NCI-H2107 (cell line): ENCODE results near the gene SERINC3.
"Not testable (repeated sequence)": the region's sequence is repeated elsewhere in the genome, so short reads cannot be mapped to it uniquely, and the experiment has no call there.

Experiments
- DNase-seq: peaks from one replicate; lab custom pipeline; 2025; lab: John Stamatoyannopoulos, UW

Gene SERINC3

DNA sequence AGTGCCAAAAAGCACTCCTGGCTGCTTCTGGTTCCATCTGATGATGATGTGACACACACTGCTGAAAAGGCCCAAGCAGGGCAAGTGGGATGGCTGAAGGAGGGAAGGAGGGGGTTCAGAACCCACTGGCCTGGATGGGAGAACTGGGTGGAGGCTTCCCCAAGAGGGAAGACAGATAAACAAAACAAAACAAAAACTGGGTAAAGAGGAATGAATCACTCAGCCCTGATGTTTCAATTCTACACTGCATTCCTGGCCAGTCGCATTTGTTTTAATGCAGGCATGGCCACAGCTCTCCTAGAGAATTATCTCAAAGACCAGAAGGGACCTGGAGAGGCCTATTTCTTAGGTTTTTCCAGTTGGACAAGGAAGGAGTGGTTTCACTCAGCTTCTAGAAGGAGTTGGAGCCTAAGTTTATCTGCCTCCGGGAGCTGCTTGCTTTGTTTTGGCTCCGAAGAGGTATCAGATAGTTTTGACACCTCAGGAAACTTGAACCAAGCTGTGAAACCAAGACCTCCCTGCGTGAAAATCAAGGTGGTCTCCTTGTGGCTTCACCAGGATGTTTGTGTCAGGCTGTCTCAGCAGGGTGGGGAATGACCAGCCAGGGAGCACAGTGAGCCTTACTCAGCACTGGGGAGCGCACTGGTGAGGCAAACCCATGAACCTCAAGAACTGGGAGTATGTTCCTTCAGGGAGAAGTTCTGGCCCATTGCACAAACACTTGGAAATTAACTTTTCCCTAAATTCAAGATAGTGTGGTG, 30.1 kb downstream of the SERINC3 start:
- no peak for DNase-seq

- no peak for DNase-seq
These were observed 31.9 kb downstream of the SERINC3 start for GRCh38 chr20:44489931-44490330.

DNA sequence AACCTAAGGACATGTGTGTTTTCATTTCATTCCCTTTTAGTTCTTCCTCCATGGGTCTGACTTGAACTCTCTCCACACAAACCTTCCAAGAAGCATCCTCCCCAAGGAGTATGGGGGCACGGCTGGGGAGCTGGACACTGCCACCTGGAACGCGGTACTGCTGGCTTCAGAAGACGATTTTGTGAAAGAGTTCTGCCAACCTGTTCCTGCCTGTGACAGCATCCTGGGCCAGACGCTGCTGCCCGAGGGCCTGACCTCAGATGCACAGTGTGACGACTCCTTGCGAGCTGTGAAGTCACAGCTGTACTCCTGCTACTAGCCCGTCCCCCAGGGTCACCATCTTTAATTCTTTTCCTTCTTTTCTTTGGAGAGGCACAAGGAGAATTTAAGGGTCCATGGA, 32.6 kb downstream of the SERINC3 start:
- DNase-seq: no peak

GRCh38 chr20:44488551-44488950, 33.3 kb downstream of the SERINC3 start:
- no peak for DNase-seq

DNA sequence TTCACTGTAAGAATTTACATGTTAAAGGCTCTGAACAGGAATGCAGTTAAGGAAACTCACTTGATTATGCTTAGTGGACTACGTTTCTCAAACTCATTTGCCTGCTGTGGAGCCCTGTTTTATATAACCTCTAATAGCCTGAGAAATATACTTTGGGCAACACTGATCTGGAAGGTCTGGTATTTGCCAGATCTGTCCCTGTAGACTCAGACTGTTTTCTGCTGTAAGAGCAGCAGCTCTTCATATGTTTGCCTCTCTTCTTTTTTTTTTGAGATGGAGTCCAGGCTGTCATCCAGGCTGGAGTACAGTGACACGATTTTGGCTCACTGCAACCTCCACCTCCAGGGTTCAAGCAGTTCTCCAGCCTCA, 36.1 kb downstream of the SERINC3 start:
- no peak for DNase-seq

GRCh38 chr20:44485078-44485829, 36.6 kb downstream of the SERINC3 start:
- no peak for DNase-seq

GRCh38 chr20:44483112-44483511, 38.8 kb downstream of the SERINC3 start:
- no peak for DNase-seq

GRCh38 chr20:44481719-44482416, 40.0 kb downstream of the SERINC3 start:
- DNase-seq: no peak

DNA sequence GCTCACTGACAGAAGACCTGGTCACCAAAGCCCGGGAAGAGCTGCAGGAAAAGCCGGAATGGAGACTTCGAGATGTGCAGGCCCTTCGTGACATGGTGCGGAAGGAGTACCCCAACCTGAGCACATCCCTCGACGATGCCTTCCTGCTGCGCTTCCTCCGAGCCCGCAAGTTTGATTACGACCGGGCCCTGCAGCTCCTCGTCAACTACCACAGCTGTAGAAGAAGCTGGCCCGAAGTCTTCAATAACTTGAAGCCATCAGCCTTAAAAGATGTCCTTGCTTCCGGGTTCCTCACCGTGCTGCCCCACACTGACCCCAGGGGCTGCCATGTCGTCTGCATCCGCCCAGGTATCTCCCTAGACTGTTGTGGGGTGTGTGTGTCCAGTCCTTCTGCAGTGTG, 41.8 kb downstream of the SERINC3 start:
- DNase-seq: no peak

- no peak for DNase-seq
These were observed 42.2 kb downstream of the SERINC3 start for GRCh38 chr20:44479643-44480042.

GRCh38 chr20:44478206-44478605, 43.7 kb downstream of the SERINC3 start:
- DNase-seq: no peak

- no peak for DNase-seq
These were observed 44.7 kb downstream of the SERINC3 start for GRCh38 chr20:44477151-44477550.

GRCh38 chr20:44475694-44476560, 45.9 kb downstream of the SERINC3 start, which contains the start of gene TTPAL:
TSS of gene TTPAL (plus strand) at chr20:44475874. CDS start at chr20:44480000, 4,126 bp downstream.
- DNase-seq: peak; percentile 20

DNA sequence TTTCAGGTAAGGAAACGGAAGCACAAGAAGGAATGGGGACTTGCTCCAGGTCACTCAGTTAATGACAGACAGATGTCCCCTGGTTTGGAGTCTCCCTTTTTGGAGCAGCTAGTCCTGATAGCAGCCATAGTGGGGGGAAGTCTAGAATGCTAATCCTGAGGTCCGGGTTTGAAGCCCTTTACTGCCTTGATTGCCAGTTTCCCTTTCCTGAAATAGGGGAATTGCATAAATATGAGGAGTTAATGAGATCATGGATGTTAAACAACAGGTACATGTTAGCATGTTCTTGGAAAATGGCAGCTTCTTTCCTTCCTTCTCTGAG, 46.5 kb downstream of the SERINC3 start:
- DNase-seq: no peak

GRCh38 chr20:44472283-44472682, 49.6 kb downstream of the SERINC3 start:
- not testable (repeated sequence) for DNase-seq

- DNase-seq: no peak
These were observed 50.4 kb downstream of the SERINC3 start for GRCh38 chr20:44471481-44471882.

DNA sequence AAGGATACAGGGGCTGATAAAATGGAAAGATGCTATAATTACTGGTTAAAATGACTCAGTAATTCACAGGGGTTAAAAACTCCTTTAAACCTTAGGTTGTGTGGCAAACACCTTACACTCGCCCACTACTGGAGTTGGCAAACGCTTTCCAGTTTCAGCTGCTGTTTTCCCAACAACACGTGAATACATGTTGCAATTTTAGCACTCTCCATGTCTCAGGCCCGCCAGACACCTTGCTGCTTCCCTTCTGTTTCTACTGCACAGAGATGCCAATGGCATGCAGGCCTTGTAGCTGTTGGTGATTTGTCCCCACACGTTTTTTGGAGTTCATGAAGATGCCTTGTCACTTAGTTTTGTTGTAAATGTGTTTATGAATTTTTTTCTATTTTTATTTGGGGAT, 51.5 kb downstream of the SERINC3 start:
- no peak for DNase-seq

- DNase-seq: no peak
These were observed 53.7 kb downstream of the SERINC3 start for GRCh38 chr20:44468044-44468782.

DNA sequence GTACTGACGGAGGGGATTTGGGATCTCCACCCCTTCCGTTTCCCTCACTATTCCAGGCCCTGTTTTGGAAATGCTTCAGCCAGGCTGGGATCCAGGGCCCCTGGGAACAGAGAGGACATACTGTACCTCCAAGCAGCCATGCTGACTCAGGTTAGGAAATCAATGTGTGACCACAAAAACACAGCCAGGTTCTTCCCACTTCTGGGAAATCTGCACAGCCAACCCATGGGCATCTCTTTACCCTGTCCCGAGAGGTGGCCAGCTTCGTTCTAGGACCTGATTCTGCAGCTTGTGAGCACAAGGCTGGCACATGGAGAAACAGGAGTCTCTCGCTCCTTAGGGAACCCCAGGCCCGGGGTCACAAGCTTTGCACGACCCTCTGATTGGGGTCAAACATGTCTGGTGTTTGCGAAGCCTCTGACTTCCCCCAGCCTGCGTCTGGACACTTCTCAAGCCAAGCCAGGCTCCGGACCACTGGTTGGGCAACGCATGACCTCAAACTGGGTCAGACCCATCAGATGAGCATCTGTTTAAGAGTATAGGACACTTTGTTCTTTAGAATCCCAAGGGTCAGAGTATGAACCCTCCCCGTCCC, 54.5 kb downstream of the SERINC3 start:
- no peak for DNase-seq

DNA sequence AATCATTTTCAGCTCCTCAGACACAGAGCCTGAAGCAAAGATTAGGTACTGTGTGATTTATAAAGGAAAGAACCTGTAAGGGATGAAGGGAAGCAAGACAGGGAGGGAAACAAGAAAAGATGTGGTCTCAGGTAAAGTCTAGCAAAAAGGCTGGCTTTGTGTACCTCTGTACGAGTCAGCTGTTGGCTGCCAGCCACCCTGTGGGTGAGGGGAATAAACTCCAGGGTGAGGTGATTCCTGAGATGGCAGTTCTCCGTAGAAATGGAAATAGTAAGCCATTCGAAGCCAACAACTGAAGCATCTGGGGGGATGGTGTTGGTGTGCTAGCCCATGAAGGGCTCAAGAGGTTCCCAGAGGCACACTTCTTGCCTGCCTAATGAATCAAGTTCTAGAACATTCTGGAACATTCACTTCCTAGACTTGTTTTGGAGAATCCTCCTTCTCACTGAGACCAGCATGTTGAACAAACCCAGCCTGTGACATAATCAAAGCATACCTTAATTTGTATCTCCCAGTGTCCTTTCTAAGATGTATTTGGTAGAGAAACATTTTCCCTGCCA, 56.8 kb downstream of the SERINC3 start:
- DNase-seq: no peak

GRCh38 chr20:44464514-44464913, 57.4 kb downstream of the SERINC3 start:
- DNase-seq: no peak
